GM06990 (cell line): ENCODE data around the gene CCL14.

Experiments used
- DNase-seq: peaks from one replicate; pipeline ENCODE4 v3.0.0-alpha.2; 2011; ENCODE audit not compliant: insufficient read length; ENCODE audit errors: extremely low read depth
- H3K27me3 ChIP-seq: replicated peaks from 2 replicates; pipeline ENCODE4 v1.6.0; 2011; ENCODE audit warnings: low read length; ENCODE audit not compliant: control insufficient read depth, insufficient read depth
- H3K36me3 ChIP-seq: 2 replicates; pipeline ENCODE4 v1.5.1; 2011; ENCODE audit warnings: low read length; ENCODE audit not compliant: control insufficient read depth, insufficient read depth
- H3K4me3 ChIP-seq: replicated peaks from 2 replicates; pipeline ENCODE4 v1.5.1; 2011; ENCODE audit warnings: low read depth, mild to moderate bottlenecking, control low read depth, low read length
- TF ChIP-seq, protein P1 (sequence below): IDR thresholded peaks from 2 replicates; pipeline ENCODE4 v1.5.1; 2011; ENCODE audit warnings: low read length, control low read depth, mild to moderate bottlenecking, inconsistent platforms; ENCODE audit not compliant: insufficient read depth, poor library complexity, severe bottlenecking

CCL14 gene

GRCh38 chr17:35986643-35987042 is at the start of gene CCL14:
Gene CCL14 (minus strand): TSS chr17:35986729. CDS start chr17:35986649, 80 bp downstream.
- no peak for DNase-seq
- Histone ChIP-seq H3K4me3 (no peak within 1 kb of the TSS), H3K27me3 (no peaks in the 10 kb centered on the region), H3K36me3 (no peaks in the 10 kb centered on the region)
- TF ChIP-seq, protein P1, sequence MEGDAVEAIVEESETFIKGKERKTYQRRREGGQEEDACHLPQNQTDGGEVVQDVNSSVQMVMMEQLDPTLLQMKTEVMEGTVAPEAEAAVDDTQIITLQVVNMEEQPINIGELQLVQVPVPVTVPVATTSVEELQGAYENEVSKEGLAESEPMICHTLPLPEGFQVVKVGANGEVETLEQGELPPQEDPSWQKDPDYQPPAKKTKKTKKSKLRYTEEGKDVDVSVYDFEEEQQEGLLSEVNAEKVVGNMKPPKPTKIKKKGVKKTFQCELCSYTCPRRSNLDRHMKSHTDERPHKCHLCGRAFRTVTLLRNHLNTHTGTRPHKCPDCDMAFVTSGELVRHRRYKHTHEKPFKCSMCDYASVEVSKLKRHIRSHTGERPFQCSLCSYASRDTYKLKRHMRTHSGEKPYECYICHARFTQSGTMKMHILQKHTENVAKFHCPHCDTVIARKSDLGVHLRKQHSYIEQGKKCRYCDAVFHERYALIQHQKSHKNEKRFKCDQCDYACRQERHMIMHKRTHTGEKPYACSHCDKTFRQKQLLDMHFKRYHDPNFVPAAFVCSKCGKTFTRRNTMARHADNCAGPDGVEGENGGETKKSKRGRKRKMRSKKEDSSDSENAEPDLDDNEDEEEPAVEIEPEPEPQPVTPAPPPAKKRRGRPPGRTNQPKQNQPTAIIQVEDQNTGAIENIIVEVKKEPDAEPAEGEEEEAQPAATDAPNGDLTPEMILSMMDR: no peak

DNA sequence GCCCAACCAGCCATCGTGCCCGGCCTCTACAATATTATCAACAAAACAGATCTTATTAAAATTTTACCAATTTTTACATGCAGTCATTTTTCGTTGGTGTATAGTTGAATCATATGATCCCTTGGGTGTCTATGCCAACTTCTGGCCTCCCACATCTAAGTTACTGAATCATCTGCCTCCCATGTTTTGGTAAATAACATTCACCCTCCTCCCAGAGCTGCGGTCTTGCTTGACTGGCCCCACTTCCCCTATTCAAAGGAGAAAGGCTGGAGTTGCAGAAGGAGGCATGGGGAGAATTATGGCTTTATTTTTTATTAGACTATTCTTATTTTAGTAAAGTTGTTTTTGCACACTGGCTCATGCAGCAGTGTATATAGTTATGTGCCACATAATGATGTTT is 49.7 kb upstream of the CCL14 start:
- H3K4me3 ChIP-seq: no peak overlapping the region
- no peak for DNase-seq
- no peaks in the 10 kb centered on the region for H3K27me3 ChIP-seq
- TF ChIP-seq, protein P1: no peak
- H3K36me3 ChIP-seq: no peaks in the 10 kb centered on the region

DNA sequence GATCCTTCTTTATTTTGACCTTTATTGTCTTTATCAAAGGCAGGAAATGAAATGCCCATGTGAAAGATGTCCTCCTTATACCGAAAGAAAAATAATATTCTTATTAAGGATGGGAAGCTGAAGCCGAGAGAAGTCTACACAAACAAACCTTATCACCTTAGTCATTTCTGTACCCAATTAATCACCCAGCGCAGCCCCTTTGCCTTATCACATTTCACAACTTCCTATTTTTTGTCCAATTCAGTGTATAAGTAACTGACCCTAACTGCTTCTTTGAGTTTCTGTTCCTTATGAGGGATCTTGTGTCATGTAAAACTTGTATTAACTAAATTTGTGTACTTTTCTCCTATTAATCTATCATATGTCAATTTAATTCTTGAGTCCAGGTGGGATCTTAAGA is 47.6 kb upstream of the CCL14 start:
- Histone ChIP-seq H3K36me3 (no peaks in the 10 kb centered on the region), H3K27me3 (no peaks in the 10 kb centered on the region), H3K4me3 (no peak overlapping the region)
- TF ChIP-seq, protein P1: no peak
- DNase-seq: peak; percentile 47

GRCh38 chr17:36030956-36031355 is 44.4 kb upstream of the CCL14 start:
- Histone ChIP-seq H3K4me3 (no peak overlapping the region), H3K36me3 (no peaks in the 10 kb centered on the region), H3K27me3 (no peaks in the 10 kb centered on the region; the same call in 1 of the 2 replicates)
- TF ChIP-seq, protein P1: no peak
- no peak for DNase-seq

- no peak for DNase-seq
- TF ChIP-seq, protein P1: no peak
- no peaks in the 10 kb centered on the region for H3K36me3 ChIP-seq
- no peaks in the 10 kb centered on the region; the same call in 1 of the 2 replicates for H3K27me3 ChIP-seq
- no peak overlapping the region for H3K4me3 ChIP-seq
These were observed 41.2 kb upstream of the CCL14 start for GRCh38 chr17:36027761-36028160.

DNA sequence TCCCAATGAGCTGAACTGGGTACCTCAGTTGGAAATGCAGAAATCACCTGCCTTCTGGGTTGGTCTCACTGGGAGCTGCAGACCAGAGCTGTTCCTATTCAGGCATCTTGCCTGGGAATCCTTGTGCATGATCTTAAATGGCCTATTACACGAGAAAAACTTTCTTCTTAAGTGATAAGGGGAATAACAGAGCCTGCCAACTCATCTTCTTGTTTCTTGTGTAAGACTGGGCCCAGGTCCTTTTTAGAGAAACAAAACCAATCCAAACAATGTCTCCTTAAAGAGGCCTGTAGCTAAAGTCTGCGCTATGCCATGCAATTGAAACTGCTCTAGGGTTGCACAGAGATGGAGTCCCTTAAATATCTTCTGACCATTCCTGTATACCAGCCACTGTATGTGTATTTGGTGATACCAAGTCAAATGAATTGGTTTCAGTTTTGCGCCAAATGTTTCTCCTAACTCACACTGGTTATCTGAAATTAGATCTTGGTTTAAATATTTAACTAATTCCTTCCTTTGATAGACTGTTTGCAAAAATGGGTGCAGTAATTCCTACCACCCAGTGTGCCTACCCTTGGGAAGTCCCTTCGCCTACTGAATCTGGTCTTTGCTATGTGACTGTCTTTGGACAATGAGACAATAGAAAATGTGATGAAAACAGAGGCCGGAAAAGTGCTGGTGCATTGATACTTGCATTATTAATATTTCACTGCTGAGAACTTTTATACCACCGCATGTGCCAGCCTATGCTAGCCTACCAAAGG is 37.8 kb upstream of the CCL14 start:
- TF ChIP-seq, protein P1: no peak
- no peak for DNase-seq
- Histone ChIP-seq H3K36me3 (no peaks in the 10 kb centered on the region), H3K27me3 (no peaks in the 10 kb centered on the region; the same call in 1 of the 2 replicates), H3K4me3 (no peak overlapping the region)
